ENCODE measurements around the gene MEF2A. TPM values are rescaled to one million over a fixed set of nuclear protein-coding genes. Genes with fewer than 3 reads are reported as not detected.
"Not testable (repeated sequence)": the region's sequence is repeated elsewhere in the genome, so short reads cannot be mapped to it uniquely, and the experiment has no call there.

Gene MEF2A
- total RNA-seq, 1 experiment from 2014 or later, result 25.1 TPM

- no peak for DNase-seq (ENCODE audit: low spot score)
- in situ Hi-C loops (cut with HindIII; ENCODE audit: low sequenced_read_pairs), result no loop called here
Measured at GRCh38 chr15:99734575-99734974, 168.8 kb downstream of the MEF2A start.

- DNase-seq (ENCODE audit: low spot score), result no peak
- in situ Hi-C loops (cut with HindIII; ENCODE audit: low sequenced_read_pairs), result no loop called here
Measured at GRCh38 chr15:99735868-99736267, 170.1 kb downstream of the MEF2A start.

GRCh38 chr15:99736702-99737101 is 170.9 kb downstream of the MEF2A start:
- in situ Hi-C loops (cut with HindIII; ENCODE audit: low sequenced_read_pairs), result no loop called here
- no peak for DNase-seq (ENCODE audit: low spot score)

GRCh38 chr15:99738021-99738847 is 172.4 kb downstream of the MEF2A start:
- DNase-seq (ENCODE audit: low spot score), result no peak
- in situ Hi-C loops (cut with HindIII; ENCODE audit: low sequenced_read_pairs), result no loop called here

GRCh38 chr15:99741835-99742234 is 176.1 kb downstream of the MEF2A start:
- DNase-seq (ENCODE audit: low spot score), result no peak
- in situ Hi-C loops (cut with HindIII; ENCODE audit: low sequenced_read_pairs), result no loop called here

GRCh38 chr15:99744142-99744541 is 178.4 kb downstream of the MEF2A start:
- no peak for DNase-seq (ENCODE audit: low spot score)
- in situ Hi-C loops (cut with HindIII; ENCODE audit: low sequenced_read_pairs), result no loop called here

GRCh38 chr15:99745370-99746086 is 179.7 kb downstream of the MEF2A start:
- no peak for DNase-seq (ENCODE audit: low spot score)
- in situ Hi-C loops (cut with HindIII; ENCODE audit: low sequenced_read_pairs), result no loop called here

- no peak for DNase-seq (ENCODE audit: low spot score)
- in situ Hi-C loops (cut with HindIII; ENCODE audit: low sequenced_read_pairs), result no loop called here
Measured at GRCh38 chr15:99749386-99749785, 183.6 kb downstream of the MEF2A start.

- not testable (repeated sequence) for DNase-seq (ENCODE audit: low spot score)
Measured at GRCh38 chr15:99750326-99750725, 184.5 kb downstream of the MEF2A start.

GRCh38 chr15:99752556-99752955 is 186.8 kb downstream of the MEF2A start:
- no peak for DNase-seq (ENCODE audit: low spot score)
- in situ Hi-C loops (cut with HindIII; ENCODE audit: low sequenced_read_pairs), result no loop called here

More at GRCh38 chr15:99750326-99750725, 184.5 kb downstream of the MEF2A start:
- in situ Hi-C loops (cut with HindIII; ENCODE audit: low sequenced_read_pairs), result not testable (repeated sequence)

GRCh38 chr15:99753066-99753465 is 187.3 kb downstream of the MEF2A start:
- in situ Hi-C loops (cut with HindIII; ENCODE audit: low sequenced_read_pairs), result no loop called here
- DNase-seq (ENCODE audit: low spot score), result no peak

GRCh38 chr15:99755692-99756409 is 190.1 kb downstream of the MEF2A start:
- in situ Hi-C loops (cut with HindIII; ENCODE audit: low sequenced_read_pairs), result no loop called here

GRCh38 chr15:99762288-99762687 is 196.5 kb downstream of the MEF2A start:
- in situ Hi-C loops (cut with HindIII; ENCODE audit: low sequenced_read_pairs), result no loop called here
- DNase-seq (ENCODE audit: low spot score), result no peak

More at GRCh38 chr15:99755692-99756409, 190.1 kb downstream of the MEF2A start:
- DNase-seq (ENCODE audit: low spot score), result peak; percentile 79

GRCh38 chr15:99763827-99764226 is 198.0 kb downstream of the MEF2A start:
- DNase-seq (ENCODE audit: low spot score), result no peak
- in situ Hi-C loops (cut with HindIII; ENCODE audit: low sequenced_read_pairs), result no loop called here

GRCh38 chr15:99764522-99764921 is 198.7 kb downstream of the MEF2A start:
- in situ Hi-C loops (cut with HindIII; ENCODE audit: low sequenced_read_pairs), result no loop called here
- DNase-seq (ENCODE audit: low spot score), result no peak

Other genes with a start within 250 kb of the MEF2A start
- 8.0 and 9.1 TPM in 2 replicates for gene LYSMD4, start 167.5 kb downstream of the MEF2A start, total RNA-seq (2014; rRNA removed; shearing (Covaris generic))